HG03432 (cell line): Measurements from ENCODE around the gene SHISAL2A.

Source experiments
- ATAC-seq: cut with Tn5 transposase; IDR thresholded peaks from one replicate; pipeline ENCODE4 v1.9.1; 2021; ENCODE audit warnings: mild to moderate bottlenecking, moderate library complexity; ENCODE audit not compliant: unreplicated experiment

SHISAL2A gene

GRCh38 chr1:52658795-52659194, 25.8 kb downstream of the SHISAL2A start:
- ATAC-seq, result no peak

GRCh38 chr1:52659356-52659755, 26.4 kb downstream of the SHISAL2A start:
- ATAC-seq, result peak; percentile 80

- ATAC-seq, result no peak
Observed at GRCh38 chr1:52659851-52660596, 27.1 kb downstream of the SHISAL2A start.

GRCh38 chr1:52660807-52661206, 27.8 kb downstream of the SHISAL2A start:
- ATAC-seq, result no peak

- no peak for ATAC-seq
Observed at GRCh38 chr1:52662645-52663313, 29.8 kb downstream of the SHISAL2A start.

GRCh38 chr1:52663716-52664115, 30.7 kb downstream of the SHISAL2A start:
- ATAC-seq, result no peak

- ATAC-seq, result no peak
Observed at GRCh38 chr1:52665006-52665941, 32.3 kb downstream of the SHISAL2A start.

- no peak for ATAC-seq
Observed at GRCh38 chr1:52667290-52667689, 34.3 kb downstream of the SHISAL2A start.

- no peak for ATAC-seq
Observed at GRCh38 chr1:52667984-52668383, 35.0 kb downstream of the SHISAL2A start.

GRCh38 chr1:52668711-52669110, 35.7 kb downstream of the SHISAL2A start:
- ATAC-seq, result no peak

- ATAC-seq, result no peak
Observed at GRCh38 chr1:52669696-52670095, 36.7 kb downstream of the SHISAL2A start.

GRCh38 chr1:52670604-52671003, 37.6 kb downstream of the SHISAL2A start:
- no peak for ATAC-seq

GRCh38 chr1:52672946-52673345, 40.0 kb downstream of the SHISAL2A start:
- no peak for ATAC-seq

- no peak for ATAC-seq
Observed at GRCh38 chr1:52673513-52673912, 40.5 kb downstream of the SHISAL2A start.

GRCh38 chr1:52674497-52675384, 41.8 kb downstream of the SHISAL2A start:
- ATAC-seq, result no peak

GRCh38 chr1:52676249-52676903, 43.4 kb downstream of the SHISAL2A start:
- ATAC-seq, result no peak

GRCh38 chr1:52677076-52677806, 44.3 kb downstream of the SHISAL2A start:
- ATAC-seq, result no peak

- no peak for ATAC-seq
Observed at GRCh38 chr1:52679048-52679447, 46.1 kb downstream of the SHISAL2A start.

- ATAC-seq, result no peak
Observed at GRCh38 chr1:52679498-52679897, 46.5 kb downstream of the SHISAL2A start.
